ENCODE results near the gene ASTN1.

Gene ASTN1

DNA sequence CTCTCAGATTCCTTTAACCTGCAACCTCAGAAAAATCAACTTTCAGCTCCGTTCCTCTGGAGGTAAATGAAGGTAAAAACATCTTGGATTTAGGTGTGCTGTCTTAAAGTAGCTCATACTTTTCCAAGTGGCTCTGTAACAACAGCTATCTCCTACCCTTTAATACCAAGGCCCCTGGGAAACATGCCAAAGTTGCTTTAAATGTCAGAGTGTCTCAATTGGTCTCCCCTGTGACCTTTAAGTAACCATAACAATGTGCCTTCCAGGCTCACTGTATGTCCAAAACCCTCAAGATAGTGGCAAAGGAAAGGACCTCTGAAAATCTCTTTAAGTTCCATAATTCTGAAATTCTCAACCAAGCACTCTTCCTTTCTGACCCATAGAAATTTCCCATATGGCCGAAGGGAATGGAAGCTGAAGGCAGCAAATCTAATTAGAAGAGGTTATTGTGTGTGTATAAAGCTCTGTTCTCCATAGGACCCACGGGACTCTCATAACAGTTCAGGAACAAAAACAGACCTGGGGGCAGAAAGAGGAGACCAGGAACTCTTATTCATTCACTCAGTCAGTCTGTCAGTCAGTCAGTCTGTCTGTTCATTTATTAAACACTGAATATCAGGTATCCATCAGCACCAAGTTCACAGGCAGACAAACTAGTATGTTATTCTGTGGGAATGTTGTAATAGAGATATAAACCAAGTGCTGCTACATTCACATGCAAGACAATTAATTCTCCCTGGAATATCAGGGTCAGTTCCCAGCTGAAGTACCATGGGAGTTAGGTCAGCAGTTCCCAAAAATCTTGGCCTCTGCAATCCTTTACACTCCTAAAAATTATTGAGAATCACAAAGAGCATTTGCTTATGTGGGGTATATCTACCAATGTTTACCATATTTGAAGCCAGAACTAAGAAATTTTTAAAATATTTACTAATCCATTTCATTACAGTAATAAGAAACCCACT lies 19.1 kb downstream of the ASTN1 start:
- in situ Hi-C loops (cut with HindIII; ENCODE audit: low sequenced_read_pairs) = no loop called here
- DNase-seq (ENCODE audit: low read depth) = no peak
- H3K4me3 ChIP-seq (ENCODE audit: low read depth, low read length) = no peak overlapping the region
- TF ChIP-seq CTCF (IDR thresholded peaks at IDR 0.05; ENCODE audit: low read depth, low read length, missing control alignments) = no peak

DNA sequence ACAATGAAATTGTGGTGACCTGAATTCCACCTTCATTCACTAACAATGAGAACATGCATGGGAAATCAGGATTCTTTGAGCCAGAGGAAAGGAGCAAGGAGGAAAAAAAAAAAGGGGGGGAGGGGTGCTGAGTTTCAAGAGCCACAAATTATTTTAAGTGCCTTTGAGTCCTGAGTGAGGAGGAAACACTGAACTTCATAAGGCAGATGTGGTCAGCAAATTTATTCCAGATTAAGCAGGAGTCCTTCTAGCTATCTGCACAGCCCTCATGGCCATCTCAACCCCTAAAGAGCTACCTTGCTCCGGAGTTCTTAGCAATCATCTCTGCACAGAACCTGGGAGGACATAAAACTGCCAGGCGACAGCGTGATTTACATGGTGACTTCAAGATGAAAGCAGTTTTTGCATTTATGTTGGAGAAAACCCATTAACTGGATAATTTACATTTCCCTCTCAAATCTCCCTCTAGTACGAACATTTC lies 21.7 kb downstream of the ASTN1 start:
- in situ Hi-C loops (cut with HindIII; ENCODE audit: low sequenced_read_pairs) = no loop called here
- DNase-seq (ENCODE audit: low read depth) = no peak

DNA sequence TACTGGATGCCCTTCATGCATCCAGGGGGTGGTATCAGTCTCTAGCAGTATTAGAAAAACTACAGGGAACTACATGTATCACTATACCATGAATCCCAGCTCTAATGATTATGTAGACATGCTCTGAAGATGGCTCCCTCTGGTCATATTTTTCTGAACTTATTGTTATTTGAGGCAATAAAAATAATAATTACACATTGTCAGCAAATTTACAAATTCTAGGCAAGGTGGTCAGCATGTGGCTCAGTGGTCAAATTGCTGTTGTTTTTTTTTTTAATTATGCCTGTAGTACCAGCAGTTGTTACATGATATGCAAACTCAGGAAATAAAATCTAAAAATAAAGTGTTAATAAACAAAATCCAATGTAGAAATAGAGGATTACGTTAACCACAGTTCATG lies 22.5 kb downstream of the ASTN1 start:
- DNase-seq (ENCODE audit: low read depth) = no peak
- H3K4me3 ChIP-seq (ENCODE audit: low read depth, low read length) = no peak overlapping the region
- no peak for TF ChIP-seq CTCF (IDR thresholded peaks at IDR 0.05; ENCODE audit: low read depth, low read length, missing control alignments)
- in situ Hi-C loops (cut with HindIII; ENCODE audit: low sequenced_read_pairs) = no loop called here

More for the DNA sequence above, 21.7 kb downstream of the ASTN1 start:
- no peak overlapping the region for H3K4me3 ChIP-seq (ENCODE audit: low read depth, low read length)
- no peak for TF ChIP-seq CTCF (IDR thresholded peaks at IDR 0.05; ENCODE audit: low read depth, low read length, missing control alignments)

- DNase-seq (ENCODE audit: low read depth) = no peak
- TF ChIP-seq CTCF (IDR thresholded peaks at IDR 0.05; ENCODE audit: low read depth, low read length, missing control alignments) = no peak
- H3K4me3 ChIP-seq (ENCODE audit: low read depth, low read length) = no peak overlapping the region
- in situ Hi-C loops (cut with HindIII; ENCODE audit: low sequenced_read_pairs) = no loop called here
Observed at GRCh38 chr1:177138347-177138746, 26.2 kb downstream of the ASTN1 start.

GRCh38 chr1:177137814-177138213 lies 26.7 kb downstream of the ASTN1 start:
- in situ Hi-C loops (cut with HindIII; ENCODE audit: low sequenced_read_pairs) = no loop called here
- TF ChIP-seq CTCF (IDR thresholded peaks at IDR 0.05; ENCODE audit: low read depth, low read length, missing control alignments) = no peak
- DNase-seq (ENCODE audit: low read depth) = no peak
- no peak overlapping the region for H3K4me3 ChIP-seq (ENCODE audit: low read depth, low read length)

GRCh38 chr1:177135250-177135649 lies 29.3 kb downstream of the ASTN1 start:
- no peak overlapping the region for H3K4me3 ChIP-seq (ENCODE audit: low read depth, low read length)
- TF ChIP-seq CTCF (IDR thresholded peaks at IDR 0.05; ENCODE audit: low read depth, low read length, missing control alignments) = no peak
- no peak for DNase-seq (ENCODE audit: low read depth)
- in situ Hi-C loops (cut with HindIII; ENCODE audit: low sequenced_read_pairs) = no loop called here

Data from astrocyte of the cerebellum (primary cell).